GM15510 (cell line): ENCODE results near the gene IGF2BP3.
A peak's percentile ranks its signal among the peaks of the same experiment; 100 is the strongest.

ENCODE experiments used
- POLR2A ChIP-seq: IDR thresholded peaks from 3 replicates; pipeline ENCODE4 v1.6.1; 2011; ENCODE audit warnings: borderline replicate concordance; ENCODE audit not compliant: insufficient read length; ENCODE audit errors: extremely low read depth

IGF2BP3 gene

GRCh38 chr7:23332193-23332592 lies 138.1 kb downstream of the IGF2BP3 start:
- TF ChIP-seq POLR2A = no peak

- no peak for TF ChIP-seq POLR2A
These were observed 139.2 kb downstream of the IGF2BP3 start for GRCh38 chr7:23331132-23331531.

GRCh38 chr7:23315366-23315765 lies 154.9 kb downstream of the IGF2BP3 start:
- no peak for TF ChIP-seq POLR2A

- no peak for TF ChIP-seq POLR2A
These were observed 161.5 kb downstream of the IGF2BP3 start for GRCh38 chr7:23308754-23309153.

GRCh38 chr7:23306936-23307521 lies 163.3 kb downstream of the IGF2BP3 start:
- no peak for TF ChIP-seq POLR2A

- TF ChIP-seq POLR2A = no peak
These were observed 170.5 kb downstream of the IGF2BP3 start for GRCh38 chr7:23299770-23300300.

GRCh38 chr7:23298885-23299769 lies 171.2 kb downstream of the IGF2BP3 start, which contains the start of gene MALSU1:
MALSU1 (plus strand) TSS chr7:23299339; CDS start chr7:23299353, 14 bp downstream.
- peak; percentile 96 for TF ChIP-seq POLR2A

- TF ChIP-seq POLR2A = no peak
These were observed 172.0 kb downstream of the IGF2BP3 start for GRCh38 chr7:23298141-23298881.

- TF ChIP-seq POLR2A = no peak
These were observed 174.9 kb downstream of the IGF2BP3 start for GRCh38 chr7:23295401-23295697.

- no peak for TF ChIP-seq POLR2A
These were observed 175.5 kb downstream of the IGF2BP3 start for GRCh38 chr7:23294549-23295400.

GRCh38 chr7:23293500-23294073 lies 176.7 kb downstream of the IGF2BP3 start:
- no peak for TF ChIP-seq POLR2A

- TF ChIP-seq POLR2A = no peak
These were observed 177.7 kb downstream of the IGF2BP3 start for GRCh38 chr7:23292623-23293022.

- TF ChIP-seq POLR2A = no peak
These were observed 178.2 kb downstream of the IGF2BP3 start for GRCh38 chr7:23291957-23292560.

- no peak for TF ChIP-seq POLR2A
These were observed 179.3 kb downstream of the IGF2BP3 start for GRCh38 chr7:23290993-23291392.

- no peak for TF ChIP-seq POLR2A
These were observed 182.7 kb downstream of the IGF2BP3 start for GRCh38 chr7:23287612-23288011.
